PC-9 (cell line): Measurements from ENCODE around the gene CMBL. TPM values are rescaled to one million over a fixed set of nuclear protein-coding genes. Genes with fewer than 3 reads are reported as not detected.

Experiments
- BruUV-seq: library from RNA; stranded (reverse); fragments of 400-500 nt; replicated peaks from 2 replicates; lab custom pipeline; 2021; lab: Mats Ljungman, UMichigan
- CTCF ChIA-PET: fragments of 300-600 bp; sonication (Branson Sonifier 250); formaldehyde crosslinking; loops from one replicate; lab custom pipeline; 2022; ENCODE audit warnings: antibody characterized with exemption; lab: Charles Lee
- POLR2A ChIA-PET: fragments of 300-600 bp; sonication (Branson Sonifier 250); formaldehyde crosslinking; loops from one replicate; lab custom pipeline; 2022; ENCODE audit warnings: antibody characterized with exemption; ENCODE audit not compliant: unreplicated experiment; lab: Charles Lee
- DNase-seq, 2 experiments: peaks; one replicate each; pipeline versions ENCODE4 v3.0.0 to v3.0.0-alpha.2; 2015 to 2022; ENCODE audit warnings: mixed read lengths in 1 of 2
- H2AFZ ChIP-seq: fragments of 200-600 bp; sonication (generic); 2 replicates; pipeline ENCODE4 v1.8.1; 2017; ENCODE audit warnings: antibody characterized with exemption
- H3F3A ChIP-seq: fragments of 200-600 bp; sonication (generic); 2 replicates; pipeline ENCODE4 v1.8.1; 2017; ENCODE audit warnings: antibody characterized with exemption, mild to moderate bottlenecking, low read depth; ENCODE audit not compliant: insufficient read depth
- H3K27ac ChIP-seq: fragments of 200-600 bp; sonication (generic); 2 replicates; pipeline ENCODE4 v1.6.1; 2016; ENCODE audit warnings: mixed run types
- H3K27me3 ChIP-seq: fragments of 200-600 bp; sonication (generic); 2 replicates; pipeline ENCODE4 v1.6.1; 2016; ENCODE audit warnings: low read depth, mixed run types; ENCODE audit not compliant: insufficient read depth
- H3K36me3 ChIP-seq: fragments of 200-600 bp; sonication (generic); 2 replicates; pipeline ENCODE4 v1.6.1; 2016; ENCODE audit warnings: low read depth, mixed run types
- H3K4me1 ChIP-seq: fragments of 200-600 bp; sonication (generic); replicated peaks from 2 replicates; pipeline ENCODE4 v1.6.1; 2016; ENCODE audit warnings: mixed run types; ENCODE audit not compliant: insufficient read depth
- H3K4me2 ChIP-seq: fragments of 200-600 bp; sonication (generic); 2 replicates; pipeline ENCODE4 v1.6.1; 2017; ENCODE audit warnings: mixed run types
- H3K4me3 ChIP-seq: fragments of 200-600 bp; sonication (generic); 2 replicates; pipeline ENCODE4 v1.6.1; 2016; ENCODE audit warnings: mixed run types
- H3K79me2 ChIP-seq: fragments of 200-600 bp; sonication (generic); 2 replicates; pipeline ENCODE4 v1.6.1; 2017; ENCODE audit warnings: low read depth, mixed run types
- H3K9me2 ChIP-seq: fragments of 200-600 bp; sonication (generic); 2 replicates; pipeline ENCODE4 v1.8.1; 2017; ENCODE audit warnings: mild to moderate bottlenecking; ENCODE audit not compliant: insufficient read depth
- H3K9me3 ChIP-seq: fragments of 200-600 bp; sonication (generic); 2 replicates; pipeline ENCODE4 v1.8.1; 2016; ENCODE audit warnings: low read depth; ENCODE audit not compliant: insufficient read depth
- H4K20me1 ChIP-seq: fragments of 200-600 bp; sonication (generic); 2 replicates; pipeline ENCODE4 v1.8.1; 2017; ENCODE audit not compliant: insufficient read depth
- CTCF ChIP-seq: fragments of 200-600 bp; sonication (generic); conservative IDR thresholded peaks from 2 replicates; pipeline ENCODE4 v1.6.1; 2017; ENCODE audit warnings: mixed run types, antibody characterized with exemption, mild to moderate bottlenecking, moderate library complexity
- EZH2 ChIP-seq: fragments of 200-600 bp; sonication (generic); IDR thresholded peaks from 2 replicates; pipeline ENCODE4 v1.8.0; 2017; ENCODE audit warnings: antibody characterized with exemption, low read depth
- intact Hi-C: fragments of 100-400 bp; cut with micrococcal nuclease; formaldehyde crosslinking; loops from one replicate; pipeline ENCODE4 v1.10.0; 2022; ENCODE audit not compliant: unreplicated experiment
- total RNA-seq: library from RNA; stranded (reverse); gene quantifications from 2 replicates; pipeline ENCODE4 v1.2.3, GENCODE V29; 2021

CMBL gene
- total RNA-seq, 1 experiment from 2014 or later, result 286 TPM

DNA sequence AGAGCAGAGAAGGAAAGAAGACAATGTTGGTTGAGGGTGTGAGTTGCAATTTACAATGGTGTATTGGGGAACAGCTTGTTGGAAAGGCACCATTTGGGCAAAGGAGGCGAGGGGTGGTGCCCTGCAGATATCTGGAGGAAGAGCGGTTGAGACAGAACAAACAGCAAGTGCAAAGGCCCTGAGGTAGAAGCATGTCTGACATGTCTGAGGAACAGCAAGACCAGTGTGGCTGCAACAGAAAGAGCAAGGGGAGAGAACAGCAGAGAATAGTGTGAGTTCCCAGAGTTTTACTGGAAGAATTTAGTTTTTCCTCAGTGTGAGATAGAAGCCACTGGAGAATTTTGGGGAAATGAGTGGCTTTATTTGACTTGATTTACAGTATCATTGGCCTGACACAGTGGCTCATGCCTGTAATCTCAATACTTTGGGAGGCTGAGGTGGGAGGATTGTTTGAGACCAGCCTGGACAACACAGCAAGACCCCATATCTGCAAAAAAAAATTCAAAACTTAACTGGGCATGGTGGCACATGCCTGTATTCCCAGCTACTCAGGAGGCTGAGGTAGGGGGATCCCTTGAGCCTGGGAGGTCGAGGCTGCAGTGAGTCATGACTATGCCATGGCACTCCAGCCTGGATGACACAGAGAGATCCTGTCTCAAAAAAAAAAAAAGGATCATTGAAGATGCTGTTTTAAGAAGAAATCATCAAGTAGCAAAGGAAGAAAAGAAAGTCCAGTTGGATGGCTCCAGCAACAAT lies 13.6 kb downstream of the CMBL start:
- Histone ChIP-seq H3K36me3 (no peaks in the 10 kb centered on the region; the same call in 1 of the 2 replicates), H3K79me2 (no peaks in the 10 kb centered on the region; the same call in 1 of the 2 replicates), H3K9me2 (no peaks in the 10 kb centered on the region), H3K27me3 (no peaks in the 10 kb centered on the region), H3F3A (peaks cover 14% of the 10 kb centered on the region), H3K4me2 (no peak overlapping the region), H3K4me3 (no peak overlapping the region), H4K20me1 (no peaks in the 10 kb centered on the region), H3K27ac (no peak overlapping the region), H3K9me3 (no peaks in the 10 kb centered on the region), H2AFZ (no peak overlapping the region), H3K4me1 (peaks cover 18% of the 10 kb centered on the region)
- ChIA-PET CTCF (no interaction called here), POLR2A (no interaction called here)
- intact Hi-C loops, result no loop called here
- peak in 1 of 2 experiments; percentile 20 for DNase-seq
- no TSS peak for BruUV-seq
- TF ChIP-seq CTCF, result no peak
- no peak for TF ChIP-seq EZH2

DNA sequence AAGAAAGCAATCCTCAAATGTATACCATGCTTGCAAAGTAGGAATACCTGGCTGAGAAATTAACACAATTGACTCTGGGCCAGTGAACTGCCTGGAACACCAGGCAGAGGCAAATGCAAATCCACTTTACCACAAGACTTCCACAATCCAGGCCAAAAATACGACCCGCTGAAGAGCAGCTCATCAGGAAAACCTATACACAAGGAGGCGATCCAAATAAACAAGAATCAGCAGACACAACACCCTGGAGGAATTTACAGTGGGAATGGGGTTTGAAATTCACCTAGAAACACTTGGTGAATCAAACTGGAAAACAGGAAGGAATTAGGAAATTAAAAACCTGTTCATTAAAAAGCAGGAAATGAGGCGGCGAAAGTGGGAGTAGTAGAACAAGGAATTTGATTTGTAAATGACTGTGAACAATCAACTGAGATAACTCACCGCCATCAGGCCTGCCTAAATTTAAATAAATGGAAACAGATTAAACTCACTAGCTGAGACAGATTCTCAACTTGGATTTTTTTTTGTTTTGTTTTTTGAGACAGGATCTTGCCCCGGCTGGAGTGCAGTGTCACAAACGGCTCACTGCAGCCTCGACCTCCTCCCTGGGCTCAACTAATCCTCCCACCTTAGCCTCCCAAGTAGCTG lies 15.9 kb downstream of the CMBL start:
- H2AFZ ChIP-seq, result no peak overlapping the region
- ChIA-PET POLR2A (no interaction called here), CTCF (interaction anchor here (0.6 kb wide), 1 partner anchor 35 kb away, joined by 3 read pairs; no protein-coding TSS in a partner anchor)
- no peaks in the 10 kb centered on the region for H3K9me2 ChIP-seq
- no peaks in the 10 kb centered on the region for H4K20me1 ChIP-seq
- no peak overlapping the region for H3K4me3 ChIP-seq
- no peaks in the 10 kb centered on the region; the same call in 1 of the 2 replicates for H3K79me2 ChIP-seq
- H3K36me3 ChIP-seq, result peaks cover 4% of the 10 kb centered on the region; the same call in 1 of the 2 replicates
- H3K4me1 ChIP-seq, result peaks cover 33% of the 10 kb centered on the region
- 0 out of 2 replicates have a peak overlapping the region, but pooled peaks have one; percentile 19 for H3K27ac ChIP-seq
- H3F3A ChIP-seq, result peaks cover 22% of the 10 kb centered on the region
- H3K4me2 ChIP-seq, result no peak overlapping the region
- no peaks in the 10 kb centered on the region for H3K27me3 ChIP-seq
- H3K9me3 ChIP-seq, result no peaks in the 10 kb centered on the region
- DNase-seq, result no peak
- intact Hi-C loops, result no loop called here
- BruUV-seq, result no TSS peak
- TF ChIP-seq EZH2 (no peak), CTCF (no peak)

GRCh38 chr5:10290438-10290837 lies 17.3 kb downstream of the CMBL start:
- H3K79me2 ChIP-seq, result no peaks in the 10 kb centered on the region
- H3K27me3 ChIP-seq, result no peaks in the 10 kb centered on the region
- no peak overlapping the region for H3K4me2 ChIP-seq
- H3K9me2 ChIP-seq, result no peaks in the 10 kb centered on the region
- DNase-seq, result no peak
- H4K20me1 ChIP-seq, result no peaks in the 10 kb centered on the region
- H3K27ac ChIP-seq, result peak overlapping the region; percentile 96
- intact Hi-C loops, result no loop called here
- peaks cover 26% of the 10 kb centered on the region for H3K4me1 ChIP-seq
- H3K9me3 ChIP-seq, result no peaks in the 10 kb centered on the region
- peaks cover 30% of the 10 kb centered on the region for H3F3A ChIP-seq
- ChIA-PET POLR2A (interaction anchor here (0.5 to 1.3 kb wide), 2 partner anchors 63 to 195 kb away, joined by 3 to 9 read pairs; partner anchors contain the start of gene MARCHF6), CTCF (interaction anchor here (0.6 kb wide), 1 partner anchor 14 kb away, joined by 5 read pairs; no protein-coding TSS in a partner anchor)
- H3K36me3 ChIP-seq, result peaks cover 4% of the 10 kb centered on the region; the same call in 1 of the 2 replicates
- no peak overlapping the region for H2AFZ ChIP-seq
- TF ChIP-seq EZH2 (no peak), CTCF (no peak)
- H3K4me3 ChIP-seq, result no peak overlapping the region
- no TSS peak for BruUV-seq
